Osteocyte (in vitro differentiated cells): ENCODE results near the gene ANO2. TPM values are rescaled to one million over a fixed set of nuclear protein-coding genes. Genes with fewer than 3 reads are reported as not detected.

ENCODE experiments used
- DNase-seq: peaks from one replicate; pipeline ENCODE4 v3.0.0; 2021; ENCODE audit warnings: mixed read lengths; ENCODE audit not compliant: unreplicated experiment; ENCODE audit errors: extremely low spot score
- H3K27ac Mint-ChIP-seq: one replicate; pipeline ENCODE4 v1.8.0; 2021; ENCODE audit warnings: mild to moderate bottlenecking, mixed read lengths; ENCODE audit not compliant: unreplicated experiment
- H3K27me3 Mint-ChIP-seq: one replicate; pipeline ENCODE4 v1.8.0; 2021; ENCODE audit warnings: mixed read lengths; ENCODE audit not compliant: unreplicated experiment
- H3K36me3 Mint-ChIP-seq: one replicate; pipeline ENCODE4 v1.8.0; 2021; ENCODE audit warnings: mixed read lengths; ENCODE audit not compliant: unreplicated experiment
- H3K4me1 Mint-ChIP-seq: one replicate; pipeline ENCODE4 v1.8.0; 2021; ENCODE audit warnings: mixed read lengths; ENCODE audit not compliant: unreplicated experiment
- H3K4me3 Mint-ChIP-seq: one replicate; pipeline ENCODE4 v1.8.0; 2021; ENCODE audit warnings: mild to moderate bottlenecking, moderate library complexity, mixed read lengths; ENCODE audit not compliant: unreplicated experiment
- H3K9me3 Mint-ChIP-seq: one replicate; pipeline ENCODE4 v1.8.0; 2021; ENCODE audit warnings: mixed read lengths; ENCODE audit not compliant: unreplicated experiment
- total RNA-seq: library from RNA; stranded (reverse); gene quantifications from 2 replicates; pipeline ENCODE4 v1.2.1, GENCODE V29; 2021
- TF ChIP-seq, protein P1 (sequence below): fragments of 200-600 bp; sonication (generic); IDR thresholded peaks from 2 replicates; pipeline ENCODE4 v1.5.0; 2021; ENCODE audit warnings: antibody characterized with exemption, mild to moderate bottlenecking, moderate library complexity

ANO2 gene
- total RNA-seq, 1 donor from 2014 or later, result 0.59 TPM

DNA sequence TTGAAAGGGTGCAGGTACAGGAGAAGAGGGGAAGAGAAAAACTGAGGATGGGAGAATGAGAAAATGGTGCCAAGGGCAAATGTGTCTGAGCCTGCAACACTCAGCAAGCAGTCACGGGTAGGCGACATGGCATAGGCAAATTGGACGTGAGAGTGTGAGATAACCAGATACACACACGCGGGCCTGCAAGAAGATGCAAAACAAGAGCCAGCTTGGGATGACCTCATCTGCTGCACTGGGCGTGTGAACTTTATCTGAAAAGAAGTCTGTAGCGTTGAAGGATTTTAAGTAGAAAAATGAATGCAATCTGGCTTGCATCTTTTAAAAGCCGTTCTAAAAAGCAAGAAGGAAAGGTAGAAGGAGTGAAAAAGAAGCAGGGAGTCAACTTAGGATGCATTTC lies 352.7 kb downstream of the ANO2 start:
- Mint-ChIP-seq H3K9me3 (no peaks in the 10 kb centered on the region), H3K27ac (no peak overlapping the region), H3K4me3 (no peak overlapping the region), H3K36me3 (no peaks in the 10 kb centered on the region), H3K27me3 (no peaks in the 10 kb centered on the region), H3K4me1 (peaks cover 5% of the 10 kb centered on the region)
- TF ChIP-seq, protein P1, sequence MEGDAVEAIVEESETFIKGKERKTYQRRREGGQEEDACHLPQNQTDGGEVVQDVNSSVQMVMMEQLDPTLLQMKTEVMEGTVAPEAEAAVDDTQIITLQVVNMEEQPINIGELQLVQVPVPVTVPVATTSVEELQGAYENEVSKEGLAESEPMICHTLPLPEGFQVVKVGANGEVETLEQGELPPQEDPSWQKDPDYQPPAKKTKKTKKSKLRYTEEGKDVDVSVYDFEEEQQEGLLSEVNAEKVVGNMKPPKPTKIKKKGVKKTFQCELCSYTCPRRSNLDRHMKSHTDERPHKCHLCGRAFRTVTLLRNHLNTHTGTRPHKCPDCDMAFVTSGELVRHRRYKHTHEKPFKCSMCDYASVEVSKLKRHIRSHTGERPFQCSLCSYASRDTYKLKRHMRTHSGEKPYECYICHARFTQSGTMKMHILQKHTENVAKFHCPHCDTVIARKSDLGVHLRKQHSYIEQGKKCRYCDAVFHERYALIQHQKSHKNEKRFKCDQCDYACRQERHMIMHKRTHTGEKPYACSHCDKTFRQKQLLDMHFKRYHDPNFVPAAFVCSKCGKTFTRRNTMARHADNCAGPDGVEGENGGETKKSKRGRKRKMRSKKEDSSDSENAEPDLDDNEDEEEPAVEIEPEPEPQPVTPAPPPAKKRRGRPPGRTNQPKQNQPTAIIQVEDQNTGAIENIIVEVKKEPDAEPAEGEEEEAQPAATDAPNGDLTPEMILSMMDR, result no peak
- no peak for DNase-seq

DNA sequence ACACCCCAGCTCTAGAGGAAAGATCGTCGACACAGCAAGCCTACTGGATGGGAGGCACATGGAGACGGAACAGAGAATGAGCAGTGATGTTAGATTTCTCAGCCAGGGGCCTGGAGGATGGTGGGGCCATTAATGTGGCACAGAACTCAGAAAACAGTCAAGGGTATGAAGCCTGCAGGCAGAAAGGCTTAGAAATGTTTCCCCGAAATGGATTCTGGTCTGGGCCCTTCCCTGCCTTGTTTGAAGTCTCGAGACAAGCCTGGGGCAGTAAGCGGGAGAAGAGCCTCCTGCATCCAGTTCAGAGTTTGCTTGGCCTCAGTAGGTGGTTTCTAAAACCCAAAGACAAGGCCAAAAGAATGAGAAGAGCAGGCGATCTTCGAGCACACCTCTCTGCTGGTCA lies 354.7 kb downstream of the ANO2 start:
- Mint-ChIP-seq H3K4me1 (peaks cover 15% of the 10 kb centered on the region), H3K9me3 (no peaks in the 10 kb centered on the region), H3K27me3 (no peaks in the 10 kb centered on the region), H3K27ac (no peak overlapping the region), H3K36me3 (no peaks in the 10 kb centered on the region), H3K4me3 (no peak overlapping the region)
- TF ChIP-seq, protein P1, result no peak
- no peak for DNase-seq

DNA sequence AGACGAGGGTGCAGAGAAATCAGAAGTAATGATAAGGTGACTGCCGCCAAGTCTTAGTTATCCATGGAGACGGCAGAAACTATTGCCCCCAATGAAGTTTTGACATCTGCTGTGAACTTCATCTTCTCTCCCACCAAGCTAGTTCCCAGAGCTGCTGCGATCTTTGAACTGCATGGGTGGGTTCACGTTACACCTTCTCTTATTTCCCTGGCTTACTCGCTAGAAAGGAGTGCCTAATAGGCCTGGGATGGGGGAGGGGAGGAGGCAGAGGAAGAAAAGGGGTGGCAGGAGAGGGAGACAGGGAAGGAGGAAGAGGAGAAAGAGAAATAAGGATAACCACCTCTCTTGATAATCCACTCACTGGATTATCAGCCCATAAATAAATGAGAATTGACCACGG lies 356.0 kb downstream of the ANO2 start:
- Mint-ChIP-seq H3K9me3 (no peaks in the 10 kb centered on the region), H3K4me3 (no peak overlapping the region), H3K27me3 (no peaks in the 10 kb centered on the region), H3K36me3 (no peaks in the 10 kb centered on the region), H3K27ac (no peak overlapping the region), H3K4me1 (peaks cover 16% of the 10 kb centered on the region)
- TF ChIP-seq, protein P1, result no peak
- no peak for DNase-seq

DNA sequence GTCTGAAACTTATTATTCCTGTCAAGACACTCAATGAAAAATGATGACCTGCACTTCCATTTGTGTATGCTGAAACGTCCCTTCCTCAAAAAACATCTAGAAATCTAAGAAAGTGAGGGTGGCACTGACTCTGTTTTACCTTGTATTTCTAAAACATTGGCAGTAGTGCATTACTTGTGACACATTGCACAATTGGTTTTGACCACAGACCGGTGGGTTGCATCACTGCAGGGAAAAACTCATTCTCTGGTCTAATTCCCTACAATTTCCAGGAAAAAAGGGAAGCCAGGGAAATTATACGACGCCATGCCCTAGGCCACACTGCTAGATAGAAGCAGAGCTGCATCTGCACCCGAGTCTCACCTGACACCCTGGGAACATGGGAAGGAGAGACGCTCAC lies 356.5 kb downstream of the ANO2 start:
- Mint-ChIP-seq H3K9me3 (no peaks in the 10 kb centered on the region), H3K27ac (no peak overlapping the region), H3K4me3 (no peak overlapping the region), H3K4me1 (peaks cover 16% of the 10 kb centered on the region), H3K36me3 (no peaks in the 10 kb centered on the region), H3K27me3 (no peaks in the 10 kb centered on the region)
- TF ChIP-seq, protein P1, result no peak
- no peak for DNase-seq

DNA sequence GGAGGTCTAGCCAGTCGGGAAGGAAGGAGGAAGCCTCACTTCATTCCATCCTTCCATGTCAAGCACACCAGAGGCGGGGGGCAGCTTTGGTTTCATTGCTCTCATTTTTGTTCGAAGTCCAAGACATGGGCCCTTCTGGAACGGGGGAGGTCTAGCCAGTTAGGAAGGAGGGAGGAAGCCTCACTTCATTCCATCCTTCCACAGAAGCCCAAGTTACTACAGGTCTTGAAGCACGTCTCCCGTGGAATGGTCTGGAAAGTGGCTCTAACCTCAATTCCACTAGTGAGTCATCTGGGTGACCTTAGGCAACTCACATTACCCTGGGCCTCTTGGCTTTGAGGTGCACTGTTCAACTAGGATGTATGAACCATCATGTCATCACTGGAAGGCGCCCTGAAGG lies 356.9 kb downstream of the ANO2 start:
- H3K27ac Mint-ChIP-seq, result no peak overlapping the region
- H3K36me3 Mint-ChIP-seq, result no peaks in the 10 kb centered on the region
- no peak for DNase-seq
- H3K4me1 Mint-ChIP-seq, result peaks cover 15% of the 10 kb centered on the region
- no peaks in the 10 kb centered on the region for H3K27me3 Mint-ChIP-seq
- TF ChIP-seq, protein P1, result no peak
- H3K9me3 Mint-ChIP-seq, result no peaks in the 10 kb centered on the region
- no peak overlapping the region for H3K4me3 Mint-ChIP-seq
